Transverse colon (tissue), 4 donors: ENCODE measurements around the gene MEMO1. TPM values are rescaled to one million over a fixed set of nuclear protein-coding genes. Genes with fewer than 3 reads are reported as not detected.
A peak's percentile ranks its signal among the peaks of the same experiment; 100 is the strongest.

Experiments used
- DNase-seq: peaks from one replicate; pipeline ENCODE4 v3.0.0-alpha.2; 2019
- H3K27ac ChIP-seq, 4 donors: fragments of 200-600 bp; sonication (generic); 2 replicates each; pipeline ENCODE4 v1.5.1; 2016 to 2018; ENCODE audit warnings: inconsistent platforms in 4 of 4
- H3K27me3 ChIP-seq: fragments of 200-600 bp; sonication (generic); 2 replicates; pipeline ENCODE4 v1.5.1; 2017; ENCODE audit warnings: inconsistent platforms
- H3K36me3 ChIP-seq, 4 donors: fragments of 200-600 bp; sonication (generic); 2 replicates each; pipeline ENCODE4 v1.5.1; 2017 to 2019; ENCODE audit warnings: inconsistent platforms in 4 of 4
- H3K4me1 ChIP-seq, 4 donors: fragments of 200-600 bp; sonication (generic); 2 replicates each; pipeline ENCODE4 v1.5.1; 2017 to 2020; ENCODE audit warnings: inconsistent platforms in 4 of 4
- H3K4me3 ChIP-seq, 4 donors: fragments of 200-600 bp; sonication (generic); 1 replicate in 1 of 4; 2 replicates in 3 of 4; pipeline versions ENCODE4 v1.5.1 to v1.6.1; 2017 to 2019; ENCODE audit warnings: inconsistent platforms in 4 of 4
- H3K9me3 ChIP-seq, 2 donors: fragments of 200-600 bp; sonication (generic); 2 replicates each; pipeline ENCODE4 v1.5.1; 2017 to 2019; ENCODE audit warnings: inconsistent platforms in 2 of 2
- CTCF ChIP-seq, 5 experiments: fragments of 200-600 bp in 3 of 5; fragments of 450-650 bp in 2 of 5; sonication (generic) in 3 of 5; IDR thresholded peaks; 1 replicate in 2 of 5; 2 replicates in 3 of 5; pipeline ENCODE4 v1.5.1; 2016 to 2017; ENCODE audit warnings: antibody characterized with exemption in 5 of 5, inconsistent platforms in 3 of 5, mild to moderate bottlenecking in 2 of 5, moderate library complexity in 1 of 5
- EP300 ChIP-seq: sonication (generic); formaldehyde crosslinking; IDR thresholded peaks from one replicate; pipeline ENCODE4 v1.6.1; 2017; ENCODE audit warnings: antibody characterized with exemption, low read depth
- POLR2A ChIP-seq: fragments of 450-650 bp; IDR thresholded peaks from one replicate; pipeline ENCODE4 v1.6.1; 2016; ENCODE audit warnings: antibody characterized with exemption, mild to moderate bottlenecking, moderate library complexity
- POLR2AphosphoS5 ChIP-seq, 3 donors: sonication (generic); formaldehyde crosslinking; IDR thresholded peaks; one replicate each; pipeline ENCODE4 v1.6.1; 2016; ENCODE audit warnings: antibody characterized with exemption in 3 of 3
- WGBS, 2 donors: methylation state at CpG; one replicate each; pipeline ENCODE4 v1.1.5; 2018; ENCODE audit warnings: low coverage in 1 of 2; 5-methylcytosine and 5-hydroxymethylcytosine counted together
- in situ Hi-C, 4 donors: fragments of 200-750 bp; cut with MboI; loops; one replicate each; pipeline versions ENCODE4 v1.15.0 to v1.15.1; 2017; ENCODE audit warnings: low sequenced_read_pairs in 3 of 4, low pct_ligation_motif_present in 1 of 4, low pct_unique_long_range_greater_than_20kb in 1 of 4
- intact Hi-C: fragments of 100-400 bp; cut with DNase I; formaldehyde crosslinking; loops from one replicate; pipeline ENCODE4 v1.15.1; 2023; ENCODE audit warnings: low total_unique reads
- total RNA-seq, 4 donors: library from RNA; depleted of rRNA; stranded (reverse); fragments of >200 nt; gene quantifications; one replicate each; pipeline ENCODE4 v1.1.0, GENCODE V29; 2016

Gene MEMO1
- total RNA-seq, 4 donors from 2014 or later: 7.5 to 25.1 (median 17.0) TPM

- no peak overlapping the region for H3K27ac ChIP-seq
- no peak overlapping the region for H3K4me3 ChIP-seq
- H3K4me1 ChIP-seq: peaks cover 0 to 3% (median 0%) of the 10 kb centered on the region in 4 donors
- no peak for TF ChIP-seq EP300
- TF ChIP-seq POLR2AphosphoS5 (IDR thresholded peaks at IDR 0.05): no peak
- no peak for TF ChIP-seq POLR2A
- TF ChIP-seq CTCF (IDR thresholded peaks at IDR 0.05): no peak
- intact Hi-C loops: no loop called here
- in situ Hi-C loops: no loop called here
- 75 to 92% methylated on average over 1 of the region's 1 CpG for WGBS, 2 donors
- no peaks in the 10 kb centered on the region for H3K27me3 ChIP-seq
- no peak for DNase-seq
- H3K36me3 ChIP-seq: peaks cover 0 to 11% (median 4%) of the 10 kb centered on the region in 4 donors
- H3K9me3 ChIP-seq: peaks cover 0 to 8% of the 10 kb centered on the region in 2 donors
Measured at GRCh38 chr2:31893094-31893493, 117.7 kb downstream of the MEMO1 start.

GRCh38 chr2:31889044-31889443, 121.8 kb downstream of the MEMO1 start:
- in situ Hi-C loops: no loop called here

GRCh38 chr2:31888550-31888949, 122.3 kb downstream of the MEMO1 start:
- Histone ChIP-seq H3K36me3 (peaks cover 0 to 8% (median 0%) of the 10 kb centered on the region in 4 donors), H3K9me3 (no peaks in the 10 kb centered on the region), H3K27ac (no peak overlapping the region), H3K4me1 (peaks cover 0 to 3% (median 0%) of the 10 kb centered on the region in 4 donors), H3K27me3 (no peaks in the 10 kb centered on the region), H3K4me3 (no peak overlapping the region)
- intact Hi-C loops: no loop called here
- 56 to 90% methylated on average over 1 of the region's 1 CpG for WGBS, 2 donors
- in situ Hi-C loops: no loop called here
- no peak for TF ChIP-seq POLR2AphosphoS5 (IDR thresholded peaks at IDR 0.05)
- TF ChIP-seq EP300: no peak
- TF ChIP-seq POLR2A: no peak
- TF ChIP-seq CTCF (IDR thresholded peaks at IDR 0.05): no peak
- DNase-seq: no peak

More at GRCh38 chr2:31889044-31889443, 121.8 kb downstream of the MEMO1 start:
- no peak for TF ChIP-seq EP300
- no peak for TF ChIP-seq CTCF (IDR thresholded peaks at IDR 0.05)
- no peak for TF ChIP-seq POLR2AphosphoS5 (IDR thresholded peaks at IDR 0.05)
- TF ChIP-seq POLR2A: no peak
- Histone ChIP-seq H3K36me3 (peaks cover 0 to 8% (median 0%) of the 10 kb centered on the region in 4 donors), H3K4me1 (peaks cover 0 to 3% (median 0%) of the 10 kb centered on the region in 4 donors), H3K9me3 (no peaks in the 10 kb centered on the region), H3K4me3 (no peak overlapping the region), H3K27ac (no peak overlapping the region), H3K27me3 (no peaks in the 10 kb centered on the region)
- no peak for DNase-seq
- intact Hi-C loops: no loop called here

GRCh38 chr2:31886700-31887099, 124.1 kb downstream of the MEMO1 start:
- Histone ChIP-seq H3K9me3 (no peaks in the 10 kb centered on the region), H3K4me1 (no peaks in the 10 kb centered on the region), H3K36me3 (peaks cover 0 to 6% (median 0%) of the 10 kb centered on the region in 4 donors), H3K4me3 (no peak overlapping the region), H3K27me3 (no peaks in the 10 kb centered on the region), H3K27ac (no peak overlapping the region)
- intact Hi-C loops: no loop called here
- no peak for DNase-seq
- 93 to 95% methylated on average over 2 of the region's 2 CpGs for WGBS, 2 donors
- in situ Hi-C loops: no loop called here
- TF ChIP-seq CTCF (IDR thresholded peaks at IDR 0.05) (peak in 1 of 5 experiments; percentile 10), EP300 (no peak), POLR2AphosphoS5 (IDR thresholded peaks at IDR 0.05) (no peak), POLR2A (no peak)
